ENCODE data around the gene CACNA1G. TPM values are rescaled to one million over a fixed set of nuclear protein-coding genes. Genes with fewer than 3 reads are reported as not detected.

Gene CACNA1G
- total RNA-seq, 3 donors from 2014 or later (not counting 1 experiment from before 2014, with no cell fraction given): not detected

- H3K27ac Mint-ChIP-seq: no peak overlapping the region
- peak overlapping the region; percentile 52 for H3K4me3 Mint-ChIP-seq
- WGBS (ENCODE audit: insufficient coverage): 90% methylated on average over 4 of the region's 4 CpGs
- DNase-seq: peak in 1 of 2 donors; percentile 14
- peaks cover 8 to 33% of the 10 kb centered on the region in 2 donors for H3K27me3 Mint-ChIP-seq (ENCODE audit: low read depth in 2 of 2)
- H3K9me3 ChIP-seq (ENCODE audit: control insufficient read depth, insufficient read depth, low read length): no peaks in the 10 kb centered on the region
- peaks cover 38% of the 10 kb centered on the region for H3K4me1 ChIP-seq (ENCODE audit: control insufficient read depth, insufficient read depth, low read length)
- peaks cover 31% of the 10 kb centered on the region for H3K27me3 ChIP-seq (ENCODE audit: control insufficient read depth, insufficient read depth, low read length)
- no peaks in the 10 kb centered on the region for H3K36me3 Mint-ChIP-seq
- no peaks in the 10 kb centered on the region for H3K9me3 Mint-ChIP-seq
- H3K27ac ChIP-seq (ENCODE audit: low read length): no peak overlapping the region
- H3K36me3 ChIP-seq (ENCODE audit: control insufficient read depth, insufficient read depth, low read length): no peaks in the 10 kb centered on the region
- peaks cover 19 to 26% of the 10 kb centered on the region in 2 donors for H3K4me1 Mint-ChIP-seq
- ATAC-seq: no peak
- intact Hi-C loops (cut with micrococcal nuclease): no loop called here
- TF ChIP-seq CTCF (IDR thresholded peaks at IDR 0.05): no peak
- no peak overlapping the region for H3K4me3 ChIP-seq (ENCODE audit: low read length)
Observed at GRCh38 chr17:50558091-50558490, 2.4 kb upstream of the CACNA1G start.

- H3K4me3 ChIP-seq (ENCODE audit: low read length): no peak overlapping the region
- no peaks in the 10 kb centered on the region for H3K9me3 ChIP-seq (ENCODE audit: control insufficient read depth, insufficient read depth, low read length)
- no peak for ATAC-seq
- WGBS (ENCODE audit: insufficient coverage): 20% methylated on average over 18 of the region's 18 CpGs
- no peak overlapping the region for H3K27ac ChIP-seq (ENCODE audit: low read length)
- H3K36me3 ChIP-seq (ENCODE audit: control insufficient read depth, insufficient read depth, low read length): no peaks in the 10 kb centered on the region
- H3K4me1 Mint-ChIP-seq: peaks cover 19 to 26% of the 10 kb centered on the region in 2 donors
- H3K9me3 Mint-ChIP-seq: no peaks in the 10 kb centered on the region
- H3K27ac Mint-ChIP-seq: peak overlapping the region in 1 of 2 donors; percentile 42
- H3K27me3 ChIP-seq (ENCODE audit: control insufficient read depth, insufficient read depth, low read length): peaks cover 35% of the 10 kb centered on the region
- peaks cover 38% of the 10 kb centered on the region for H3K4me1 ChIP-seq (ENCODE audit: control insufficient read depth, insufficient read depth, low read length)
- peaks cover 8 to 38% of the 10 kb centered on the region in 2 donors for H3K27me3 Mint-ChIP-seq (ENCODE audit: low read depth in 2 of 2)
- peak overlapping the region; percentile 74 for H3K4me3 Mint-ChIP-seq
- no peak for TF ChIP-seq CTCF (IDR thresholded peaks at IDR 0.05)
- intact Hi-C loops (cut with micrococcal nuclease): no loop called here
- no peak for DNase-seq
- no peaks in the 10 kb centered on the region for H3K36me3 Mint-ChIP-seq
Observed at GRCh38 chr17:50558581-50558940, 2.0 kb upstream of the CACNA1G start.

- peaks cover 14 to 42% of the 10 kb centered on the region in 2 donors for H3K27me3 Mint-ChIP-seq (ENCODE audit: low read depth in 2 of 2)
- H3K9me3 Mint-ChIP-seq: no peaks in the 10 kb centered on the region
- peaks cover 19 to 26% of the 10 kb centered on the region in 2 donors for H3K4me1 Mint-ChIP-seq
- Histone ChIP-seq H3K4me1 (ENCODE audit: control insufficient read depth, insufficient read depth, low read length) (peaks cover 38% of the 10 kb centered on the region), H3K4me3 (ENCODE audit: low read length) (no peak overlapping the region), H3K36me3 (ENCODE audit: control insufficient read depth, insufficient read depth, low read length) (no peaks in the 10 kb centered on the region), H3K27me3 (ENCODE audit: control insufficient read depth, insufficient read depth, low read length) (peaks cover 39% of the 10 kb centered on the region), H3K9me3 (ENCODE audit: control insufficient read depth, insufficient read depth, low read length) (no peaks in the 10 kb centered on the region), H3K27ac (ENCODE audit: low read length) (no peak overlapping the region)
- intact Hi-C loops (cut with micrococcal nuclease): no loop called here
- peak overlapping the region; percentile 74 for H3K4me3 Mint-ChIP-seq
- TF ChIP-seq CTCF (IDR thresholded peaks at IDR 0.05): no peak
- peak overlapping the region in 1 of 2 donors; percentile 42 for H3K27ac Mint-ChIP-seq
- DNase-seq (peak in 1 of 2 donors; percentile 41), ATAC-seq (no peak)
- no peaks in the 10 kb centered on the region for H3K36me3 Mint-ChIP-seq
- 4% methylated on average over 51 of the region's 55 CpGs for WGBS (ENCODE audit: insufficient coverage)
Observed at GRCh38 chr17:50558941-50559614, 1.4 kb upstream of the CACNA1G start.
